ENCODE results near the gene SCLT1. TPM values are rescaled to one million over a fixed set of nuclear protein-coding genes. Genes with fewer than 3 reads are reported as not detected.

Gene SCLT1
- total RNA-seq, 1 experiment from 2014 or later, result 13.3 TPM

- no peak for TF ChIP-seq SIN3A (IDR thresholded peaks at IDR 0.05; ENCODE audit: low read depth)
- TF ChIP-seq ZFX (IDR thresholded peaks at IDR 0.05), result no peak
- TF ChIP-seq ZBTB33 (IDR thresholded peaks at IDR 0.05; ENCODE audit: extremely low read depth, insufficient replicate concordance, low read length), result no peak
Measured at GRCh38 chr4:128846063-128846462, 247.3 kb downstream of the SCLT1 start (continued).

GRCh38 chr4:128844931-128845330, 248.4 kb downstream of the SCLT1 start:
- intact Hi-C loops (cut with micrococcal nuclease), result no loop called here
- Histone ChIP-seq H3K27me3 (ENCODE audit: insufficient read depth, low read length) (no peaks in the 10 kb centered on the region), H4K20me1 (ENCODE audit: insufficient read depth) (no peaks in the 10 kb centered on the region), H3K4me1 (ENCODE audit: control insufficient read depth in 1 of 2, insufficient read depth in 2 of 2, low read length in 2 of 2) (no peaks in the 10 kb centered on the region), H3K36me3 (ENCODE audit: control insufficient read depth in 1 of 2, insufficient read depth in 2 of 2, low read length in 2 of 2) (peaks cover 4 to 6% of the 10 kb centered on the region in 2 experiments; a peak in 3 of 4 replicates), H2AFZ (ENCODE audit: low read depth, low read length, poor library complexity, severe bottlenecking) (no peak overlapping the region), H3K9ac (ENCODE audit: low read length) (no peak overlapping the region), H3K27ac (ENCODE audit: low read depth, low read length) (no peak overlapping the region), H3K4me3 (replicated peaks in 1 of 2; ENCODE audit: low read depth in 1 of 2, low read length in 2 of 2) (no peak overlapping the region), H3K4me2 (ENCODE audit: low read length) (no peak overlapping the region), H3K9me2 (ENCODE audit: insufficient read depth) (no peaks in the 10 kb centered on the region), H3K9me3 (ENCODE audit: control insufficient read depth in 1 of 2, insufficient read depth in 1 of 2, low read depth in 1 of 2, low read length in 2 of 2) (no peaks in the 10 kb centered on the region), H3K79me2 (ENCODE audit: insufficient read depth, low read length) (peaks cover 9% of the 10 kb centered on the region; the same call in 1 of the 2 replicates)
- ChIA-PET CTCF (no interaction called here), RAD21 (ENCODE audit: low non-redundant PET in 1 of 2, low total read pairs in 2 of 2, uncharacterized antibody in 2 of 2, unreplicated experiment in 2 of 2) (no interaction called here), POLR2A (no interaction called here)
- DNase-seq (ENCODE audit: low read depth, low spot score) (no peak), ATAC-seq (no peak)
- no peak for TF ChIP-seq JUND (IDR thresholded peaks at IDR 0.05)
- TF ChIP-seq RAD21 (IDR thresholded peaks at IDR 0.05; ENCODE audit: low read depth), result no peak
- no peak for TF ChIP-seq MAX (IDR thresholded peaks at IDR 0.05)
- TF ChIP-seq ATF3 (IDR thresholded peaks at IDR 0.05), result no peak
- no peak for TF ChIP-seq ELF1 (IDR thresholded peaks at IDR 0.05; ENCODE audit: borderline replicate concordance, low read depth)
- TF ChIP-seq EZH2 (IDR thresholded peaks at IDR 0.05), result no peak
- no peak for TF ChIP-seq ZNF274 (IDR thresholded peaks at IDR 0.05; ENCODE audit: low read depth, low read length)
- TF ChIP-seq FOSL1 (IDR thresholded peaks at IDR 0.05; ENCODE audit: low read depth), result no peak
- no peak for TF ChIP-seq ZFX (IDR thresholded peaks at IDR 0.05)
- TF ChIP-seq EZH2phosphoT487 (IDR thresholded peaks at IDR 0.05; ENCODE audit: borderline replicate concordance), result no peak
- no peak for TF ChIP-seq SP1 (IDR thresholded peaks at IDR 0.05; ENCODE audit: low read depth)
- TF ChIP-seq EGR1 (IDR thresholded peaks at IDR 0.05; ENCODE audit: low read depth), result no peak
- BruUV-seq (replicated peaks), result no TSS peak

Measured in HCT116 (cell line).